Type B pancreatic cell (in vitro differentiated cells): ENCODE data around the gene CTBP2. TPM values are rescaled to one million over a fixed set of nuclear protein-coding genes. Genes with fewer than 3 reads are reported as not detected.

ENCODE experiments used
- DNase-seq: peaks from one replicate; pipeline ENCODE4 v3.0.0; 2021; ENCODE audit warnings: mixed read lengths; ENCODE audit not compliant: unreplicated experiment; ENCODE audit errors: extremely low spot score
- H3K27ac Mint-ChIP-seq: 2 replicates; pipeline ENCODE4 v1.8.0; 2021; ENCODE audit warnings: mild to moderate bottlenecking, mixed read lengths
- H3K27me3 Mint-ChIP-seq: 2 replicates; pipeline ENCODE4 v1.8.0; 2021; ENCODE audit warnings: mixed read lengths
- H3K36me3 Mint-ChIP-seq: 2 replicates; pipeline ENCODE4 v1.8.0; 2021; ENCODE audit warnings: mixed read lengths
- H3K4me1 Mint-ChIP-seq: one replicate; pipeline ENCODE4 v1.8.0; 2021; ENCODE audit warnings: mixed read lengths; ENCODE audit not compliant: unreplicated experiment
- H3K4me3 Mint-ChIP-seq: 2 replicates; pipeline ENCODE4 v1.8.0; 2021; ENCODE audit warnings: mild to moderate bottlenecking, mixed read lengths
- H3K9me3 Mint-ChIP-seq: 2 replicates; pipeline ENCODE4 v1.8.0; 2021; ENCODE audit warnings: mixed read lengths
- total RNA-seq: library from RNA; stranded (reverse); gene quantifications from 2 replicates; pipeline ENCODE4 v1.2.1, GENCODE V29; 2021; ENCODE audit warnings: low replicate concordance
- TF ChIP-seq, protein P1 (sequence below): fragments of 200-600 bp; sonication (generic); conservative IDR thresholded peaks from 2 replicates; pipeline ENCODE4 v1.5.0; 2021; ENCODE audit warnings: antibody characterized with exemption, mild to moderate bottlenecking

CTBP2 gene
- total RNA-seq, 1 donor from 2014 or later: 113 TPM

DNA sequence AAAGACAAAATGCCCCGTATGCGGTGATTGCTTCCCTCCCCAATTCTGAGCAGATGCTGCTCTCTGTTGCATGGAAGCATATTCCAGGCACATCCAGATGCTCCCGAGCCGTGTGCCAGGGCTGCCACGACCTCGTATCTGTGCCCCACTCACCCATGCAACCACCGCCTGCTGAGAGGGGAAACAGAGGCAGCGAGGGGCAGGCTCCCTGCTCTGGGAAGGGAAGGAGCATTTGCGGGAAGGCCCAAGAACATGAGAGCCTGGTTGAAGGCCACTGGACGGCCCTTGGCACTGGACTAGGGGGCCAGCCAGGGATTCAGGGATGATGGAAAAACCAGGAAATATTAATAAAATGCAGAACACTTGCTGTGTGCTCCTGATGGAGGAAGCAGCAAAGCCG, 89.4 kb downstream of the CTBP2 start:
- no peak for DNase-seq
- Mint-ChIP-seq H3K9me3 (no peaks in the 10 kb centered on the region), H3K27me3 (no peaks in the 10 kb centered on the region), H3K4me1 (peaks cover 45% of the 10 kb centered on the region), H3K36me3 (peaks cover 30% of the 10 kb centered on the region), H3K4me3 (no peak overlapping the region), H3K27ac (no peak overlapping the region)
- TF ChIP-seq, protein P1, sequence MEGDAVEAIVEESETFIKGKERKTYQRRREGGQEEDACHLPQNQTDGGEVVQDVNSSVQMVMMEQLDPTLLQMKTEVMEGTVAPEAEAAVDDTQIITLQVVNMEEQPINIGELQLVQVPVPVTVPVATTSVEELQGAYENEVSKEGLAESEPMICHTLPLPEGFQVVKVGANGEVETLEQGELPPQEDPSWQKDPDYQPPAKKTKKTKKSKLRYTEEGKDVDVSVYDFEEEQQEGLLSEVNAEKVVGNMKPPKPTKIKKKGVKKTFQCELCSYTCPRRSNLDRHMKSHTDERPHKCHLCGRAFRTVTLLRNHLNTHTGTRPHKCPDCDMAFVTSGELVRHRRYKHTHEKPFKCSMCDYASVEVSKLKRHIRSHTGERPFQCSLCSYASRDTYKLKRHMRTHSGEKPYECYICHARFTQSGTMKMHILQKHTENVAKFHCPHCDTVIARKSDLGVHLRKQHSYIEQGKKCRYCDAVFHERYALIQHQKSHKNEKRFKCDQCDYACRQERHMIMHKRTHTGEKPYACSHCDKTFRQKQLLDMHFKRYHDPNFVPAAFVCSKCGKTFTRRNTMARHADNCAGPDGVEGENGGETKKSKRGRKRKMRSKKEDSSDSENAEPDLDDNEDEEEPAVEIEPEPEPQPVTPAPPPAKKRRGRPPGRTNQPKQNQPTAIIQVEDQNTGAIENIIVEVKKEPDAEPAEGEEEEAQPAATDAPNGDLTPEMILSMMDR: no peak

DNA sequence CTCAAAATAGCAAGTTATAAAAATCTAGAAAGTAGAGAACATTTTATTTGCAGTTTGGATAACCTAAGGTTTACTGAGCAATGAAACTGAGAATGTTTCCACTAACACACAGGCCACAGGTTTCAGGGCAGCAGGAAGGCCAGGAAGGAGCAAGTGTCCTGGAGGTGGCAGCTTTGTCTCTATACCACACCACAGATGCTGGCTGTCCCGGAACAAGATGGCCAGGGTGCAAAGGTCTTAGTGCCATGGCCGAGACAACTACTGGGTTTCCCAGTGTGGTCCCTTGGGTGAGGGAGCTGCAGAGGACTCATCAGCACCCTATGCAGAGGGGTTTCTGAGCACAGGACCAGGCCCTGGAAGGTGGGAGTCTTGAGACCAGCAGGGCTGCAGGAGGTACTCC, 92.0 kb downstream of the CTBP2 start:
- no peaks in the 10 kb centered on the region for H3K27me3 Mint-ChIP-seq
- peaks cover 22% of the 10 kb centered on the region for H3K36me3 Mint-ChIP-seq
- H3K4me3 Mint-ChIP-seq: no peak overlapping the region
- TF ChIP-seq, protein P1: no peak
- H3K27ac Mint-ChIP-seq: peak overlapping the region; percentile 99
- peaks cover 50% of the 10 kb centered on the region for H3K4me1 Mint-ChIP-seq
- DNase-seq: no peak
- H3K9me3 Mint-ChIP-seq: no peaks in the 10 kb centered on the region

DNA sequence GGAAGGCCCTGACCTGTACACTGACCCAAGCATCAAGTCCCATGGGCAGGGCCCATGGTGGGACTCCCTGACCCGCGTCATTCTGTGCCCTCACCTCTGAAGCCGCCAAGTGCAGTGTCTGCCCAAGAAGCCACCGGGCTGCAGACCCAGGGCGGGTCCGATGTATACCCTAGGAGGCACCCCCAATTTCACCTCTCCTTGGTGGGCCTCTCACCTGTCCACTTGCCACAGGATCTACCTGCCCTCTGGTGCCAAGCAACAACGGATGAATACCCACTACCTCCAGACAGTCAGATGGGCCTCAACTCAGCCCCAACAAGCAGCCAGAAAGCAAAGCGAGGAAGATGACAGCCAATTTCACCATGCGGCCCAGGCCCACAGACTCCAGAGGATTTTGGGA, 92.6 kb downstream of the CTBP2 start:
- Mint-ChIP-seq H3K9me3 (no peaks in the 10 kb centered on the region), H3K4me3 (no peak overlapping the region), H3K27me3 (no peaks in the 10 kb centered on the region), H3K27ac (peak overlapping the region; percentile 99), H3K4me1 (peaks cover 54% of the 10 kb centered on the region), H3K36me3 (peaks cover 20% of the 10 kb centered on the region)
- DNase-seq: no peak
- TF ChIP-seq, protein P1: no peak

DNA sequence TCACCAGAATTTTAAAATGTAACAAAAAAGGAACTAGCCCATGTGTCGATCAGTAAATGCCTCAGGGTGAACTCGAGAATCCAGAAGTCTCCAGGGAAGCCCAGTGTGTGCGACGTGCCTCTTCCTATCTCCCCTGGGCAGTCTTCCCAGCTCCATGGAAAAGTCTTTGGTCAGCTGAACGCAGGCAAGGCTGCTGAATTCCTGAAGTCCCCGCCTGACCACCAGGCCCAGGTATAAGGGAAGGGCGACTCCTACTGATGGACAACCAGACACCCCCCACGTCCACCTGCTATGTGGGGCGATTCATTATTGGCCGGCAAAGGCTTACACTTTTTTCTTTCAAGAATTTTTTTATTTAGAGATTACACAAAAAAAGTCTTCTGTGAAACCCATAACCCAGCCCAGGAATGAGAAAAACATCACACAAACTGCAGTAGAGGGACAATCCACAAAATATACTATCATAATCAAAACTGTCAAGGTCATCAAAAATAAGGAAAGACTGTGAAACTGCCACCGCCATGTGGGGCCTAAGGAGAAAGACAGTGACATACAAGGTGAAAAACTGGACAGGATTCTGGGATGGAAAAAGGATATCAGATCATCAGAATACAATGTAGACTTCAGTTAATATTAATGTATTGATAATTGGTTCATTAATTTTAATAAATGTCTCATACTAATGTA, 93.5 kb downstream of the CTBP2 start:
- H3K27me3 Mint-ChIP-seq: no peaks in the 10 kb centered on the region
- TF ChIP-seq, protein P1: no peak
- H3K36me3 Mint-ChIP-seq: peaks cover 21% of the 10 kb centered on the region
- H3K4me3 Mint-ChIP-seq: peak overlapping the region; percentile 47
- DNase-seq: no peak
- H3K9me3 Mint-ChIP-seq: no peaks in the 10 kb centered on the region
- H3K27ac Mint-ChIP-seq: peak overlapping the region; percentile 99
- H3K4me1 Mint-ChIP-seq: peaks cover 57% of the 10 kb centered on the region

DNA sequence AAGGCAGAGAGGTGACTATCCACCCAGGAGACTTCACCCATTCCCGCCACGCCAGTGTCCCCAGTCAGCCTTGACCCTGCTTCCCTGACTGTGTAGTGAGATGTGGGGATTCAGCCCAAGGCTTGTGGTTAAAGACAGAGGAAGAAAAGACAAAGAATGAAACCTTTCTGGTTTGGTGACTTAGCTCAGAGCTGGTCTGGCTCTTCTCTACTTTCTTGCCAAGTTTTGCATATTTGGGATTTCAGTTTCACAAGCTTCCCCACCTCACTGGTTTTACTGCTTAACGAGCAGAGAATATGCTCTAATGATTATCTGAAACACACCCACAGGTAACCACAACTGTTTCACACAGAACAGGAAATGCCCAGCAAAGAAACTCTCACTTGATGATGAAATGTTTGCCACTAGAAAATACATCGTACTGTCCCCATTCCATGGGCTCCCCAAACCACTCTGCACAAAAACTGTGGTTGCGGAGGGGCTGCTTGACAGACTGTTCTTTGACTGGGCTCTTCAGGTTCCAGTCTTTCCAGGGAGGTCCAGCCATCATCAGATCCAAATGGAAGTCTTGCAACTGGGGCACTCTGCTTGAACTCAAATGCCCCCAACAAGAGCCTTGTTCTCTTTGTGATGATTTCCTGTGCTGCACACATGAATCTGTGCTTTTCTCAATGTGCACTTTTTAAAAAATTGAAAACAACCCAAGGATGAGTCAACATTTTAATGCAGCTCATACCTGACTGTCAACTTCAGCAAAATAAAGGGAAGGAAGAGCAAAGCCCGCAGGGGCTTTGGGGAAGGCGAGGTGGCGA, 95.5 kb downstream of the CTBP2 start:
- peak overlapping the region; percentile 99 for H3K27ac Mint-ChIP-seq
- no peaks in the 10 kb centered on the region for H3K27me3 Mint-ChIP-seq
- TF ChIP-seq, protein P1: no peak
- H3K36me3 Mint-ChIP-seq: peaks cover 23% of the 10 kb centered on the region
- peak overlapping the region; percentile 62 for H3K4me3 Mint-ChIP-seq
- no peak for DNase-seq
- H3K9me3 Mint-ChIP-seq: no peaks in the 10 kb centered on the region
- peaks cover 77% of the 10 kb centered on the region for H3K4me1 Mint-ChIP-seq
